ENCODE data around the gene ELP6. TPM values are rescaled to one million over a fixed set of nuclear protein-coding genes. Genes with fewer than 3 reads are reported as not detected.

The ELP6 gene
- total and polyA plus RNA-seq, 2 donors (not counting 1 experiment from before 2014, with no cell fraction given): 35.2 to 37.2 TPM

GRCh38 chr3:47478022-47478421, 35.5 kb downstream of the ELP6 start:
- TF ChIP-seq EZH2 (IDR thresholded peaks at IDR 0.05; ENCODE audit: low read length, missing control alignments): no peak
- TF ChIP-seq, protein P1, sequence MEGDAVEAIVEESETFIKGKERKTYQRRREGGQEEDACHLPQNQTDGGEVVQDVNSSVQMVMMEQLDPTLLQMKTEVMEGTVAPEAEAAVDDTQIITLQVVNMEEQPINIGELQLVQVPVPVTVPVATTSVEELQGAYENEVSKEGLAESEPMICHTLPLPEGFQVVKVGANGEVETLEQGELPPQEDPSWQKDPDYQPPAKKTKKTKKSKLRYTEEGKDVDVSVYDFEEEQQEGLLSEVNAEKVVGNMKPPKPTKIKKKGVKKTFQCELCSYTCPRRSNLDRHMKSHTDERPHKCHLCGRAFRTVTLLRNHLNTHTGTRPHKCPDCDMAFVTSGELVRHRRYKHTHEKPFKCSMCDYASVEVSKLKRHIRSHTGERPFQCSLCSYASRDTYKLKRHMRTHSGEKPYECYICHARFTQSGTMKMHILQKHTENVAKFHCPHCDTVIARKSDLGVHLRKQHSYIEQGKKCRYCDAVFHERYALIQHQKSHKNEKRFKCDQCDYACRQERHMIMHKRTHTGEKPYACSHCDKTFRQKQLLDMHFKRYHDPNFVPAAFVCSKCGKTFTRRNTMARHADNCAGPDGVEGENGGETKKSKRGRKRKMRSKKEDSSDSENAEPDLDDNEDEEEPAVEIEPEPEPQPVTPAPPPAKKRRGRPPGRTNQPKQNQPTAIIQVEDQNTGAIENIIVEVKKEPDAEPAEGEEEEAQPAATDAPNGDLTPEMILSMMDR (conservative IDR thresholded peaks at IDR 0.05 in 1 of 2, IDR thresholded peaks at IDR 0.05 in 1 of 2; ENCODE audit: low read depth in 1 of 2, low read length in 2 of 2): no peak
- no peak overlapping the region for H3K27ac ChIP-seq (ENCODE audit: insufficient read depth, low read length)
- DNase-seq (ENCODE audit: low read depth in 2 of 2): no peak
- H2AFZ ChIP-seq (ENCODE audit: low read length): no peak overlapping the region
- H3K4me3 ChIP-seq (replicated peaks in 1 of 4; ENCODE audit: control extremely low read depth in 1 of 4, insufficient read depth in 1 of 4, low read depth in 3 of 4, low read length in 4 of 4): no peak overlapping the region
- H3K4me1 ChIP-seq (ENCODE audit: control insufficient read depth, extremely low read depth, insufficient read depth, low read length): peaks cover 2% of the 10 kb centered on the region
- H3K27me3 ChIP-seq (ENCODE audit: control insufficient read depth, insufficient read depth, low read length): no peaks in the 10 kb centered on the region
- H3K9me3 ChIP-seq (ENCODE audit: control insufficient read depth, insufficient read depth, low read depth, low read length): no peaks in the 10 kb centered on the region
- H4K20me1 ChIP-seq (ENCODE audit: control insufficient read depth, extremely low read depth, insufficient read depth, low read length): no peaks in the 10 kb centered on the region
- H3K4me2 ChIP-seq (ENCODE audit: extremely low read depth, insufficient read depth, low read length): no peak overlapping the region
- peaks cover 20% of the 10 kb centered on the region for H3K79me2 ChIP-seq (ENCODE audit: control insufficient read depth, insufficient read depth, low read length)
- H3K36me3 ChIP-seq (ENCODE audit: control insufficient read depth, insufficient read depth, low read length): no peaks in the 10 kb centered on the region
- H3K9ac ChIP-seq (ENCODE audit: insufficient read depth, low read length): no peak overlapping the region

- Histone ChIP-seq H3K4me3 (replicated peaks in 1 of 4; ENCODE audit: control extremely low read depth in 1 of 4, insufficient read depth in 1 of 4, low read depth in 3 of 4, low read length in 4 of 4) (peak overlapping the region; percentile 50 to 99 (median 75)), H2AFZ (ENCODE audit: low read length) (peak overlapping the region; percentile 96), H3K9ac (ENCODE audit: insufficient read depth, low read length) (no peak overlapping the region)
Measured at GRCh38 chr3:47476644-47477199, 36.8 kb downstream of the ELP6 start.

DNA sequence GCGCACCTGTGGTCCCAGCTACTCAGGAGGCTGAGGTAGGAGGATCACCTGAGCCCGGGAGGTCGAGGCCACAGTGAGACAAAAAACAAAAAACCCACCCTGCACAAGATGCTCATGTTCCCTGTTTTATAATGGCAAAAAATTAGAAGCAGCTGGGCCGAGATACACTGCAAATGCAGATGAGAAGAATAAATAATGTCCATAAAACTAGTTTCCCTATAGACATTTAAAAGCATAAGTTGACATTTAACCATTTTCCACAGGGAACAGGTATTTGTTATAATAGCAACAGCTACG, 37.2 kb downstream of the ELP6 start:
- Histone ChIP-seq H3K27me3 (ENCODE audit: control insufficient read depth, insufficient read depth, low read length) (no peaks in the 10 kb centered on the region), H3K9ac (ENCODE audit: insufficient read depth, low read length) (peak overlapping the region; percentile 73), H3K79me2 (ENCODE audit: control insufficient read depth, insufficient read depth, low read length) (peaks cover 29% of the 10 kb centered on the region), H3K4me1 (ENCODE audit: control insufficient read depth, extremely low read depth, insufficient read depth, low read length) (peaks cover 2% of the 10 kb centered on the region), H2AFZ (ENCODE audit: low read length) (peak overlapping the region; percentile 96), H3K27ac (ENCODE audit: insufficient read depth, low read length) (peak overlapping the region; percentile 78), H4K20me1 (ENCODE audit: control insufficient read depth, extremely low read depth, insufficient read depth, low read length) (no peaks in the 10 kb centered on the region), H3K4me3 (replicated peaks in 1 of 4; ENCODE audit: control extremely low read depth in 1 of 4, insufficient read depth in 1 of 4, low read depth in 3 of 4, low read length in 4 of 4) (peak overlapping the region; percentile 50 to 99 (median 75)), H3K4me2 (ENCODE audit: extremely low read depth, insufficient read depth, low read length) (peak overlapping the region; percentile 88), H3K36me3 (ENCODE audit: control insufficient read depth, insufficient read depth, low read length) (no peaks in the 10 kb centered on the region), H3K9me3 (ENCODE audit: control insufficient read depth, insufficient read depth, low read depth, low read length) (no peaks in the 10 kb centered on the region)
- no peak for DNase-seq (ENCODE audit: low read depth in 2 of 2)
- TF ChIP-seq, protein P1 (conservative IDR thresholded peaks at IDR 0.05 in 1 of 2, IDR thresholded peaks at IDR 0.05 in 1 of 2; ENCODE audit: low read depth in 1 of 2, low read length in 2 of 2): no peak
- no peak for TF ChIP-seq EZH2 (IDR thresholded peaks at IDR 0.05; ENCODE audit: low read length, missing control alignments)

More at GRCh38 chr3:47476644-47477199, 36.8 kb downstream of the ELP6 start:
- Histone ChIP-seq H3K27me3 (ENCODE audit: control insufficient read depth, insufficient read depth, low read length) (no peaks in the 10 kb centered on the region), H3K4me1 (ENCODE audit: control insufficient read depth, extremely low read depth, insufficient read depth, low read length) (peaks cover 2% of the 10 kb centered on the region), H3K36me3 (ENCODE audit: control insufficient read depth, insufficient read depth, low read length) (no peaks in the 10 kb centered on the region), H3K9me3 (ENCODE audit: control insufficient read depth, insufficient read depth, low read depth, low read length) (no peaks in the 10 kb centered on the region), H4K20me1 (ENCODE audit: control insufficient read depth, extremely low read depth, insufficient read depth, low read length) (no peaks in the 10 kb centered on the region), H3K4me2 (ENCODE audit: extremely low read depth, insufficient read depth, low read length) (peak overlapping the region; percentile 88), H3K27ac (ENCODE audit: insufficient read depth, low read length) (no peak overlapping the region), H3K79me2 (ENCODE audit: control insufficient read depth, insufficient read depth, low read length) (peaks cover 25% of the 10 kb centered on the region)
- DNase-seq (ENCODE audit: low read depth in 2 of 2): no peak
- no peak for TF ChIP-seq EZH2 (IDR thresholded peaks at IDR 0.05; ENCODE audit: low read length, missing control alignments)
- TF ChIP-seq, protein P1 (conservative IDR thresholded peaks at IDR 0.05 in 1 of 2, IDR thresholded peaks at IDR 0.05 in 1 of 2; ENCODE audit: low read depth in 1 of 2, low read length in 2 of 2): no peak
